SK-N-MC (cell line): ENCODE measurements around the gene BMPR1A.
A peak's percentile ranks its signal among the peaks of the same experiment; 100 is the strongest.

Source experiments
- DNase-seq: peaks from one replicate; pipeline ENCODE4 v3.0.0-alpha.2; 2011; ENCODE audit warnings: low read depth, low spot score
- H3K27ac ChIP-seq: fragments of 200-600 bp; sonication (generic); 2 replicates; pipeline ENCODE4 v1.5.1; 2016; ENCODE audit warnings: mixed run types
- H3K36me3 ChIP-seq: fragments of 200-600 bp; sonication (generic); 2 replicates; pipeline ENCODE4 v1.6.1; 2017; ENCODE audit warnings: antibody characterized with exemption, low read length, mixed read lengths; ENCODE audit not compliant: insufficient read depth
- H3K4me3 ChIP-seq: fragments of 200-600 bp; sonication (generic); 2 replicates; pipeline ENCODE4 v1.5.1; 2016
- H3K9ac ChIP-seq: fragments of 200-600 bp; sonication (generic); 2 replicates; pipeline ENCODE4 v1.8.0; 2017; ENCODE audit warnings: mixed run types, mixed read lengths; ENCODE audit not compliant: insufficient read length
- H3K9me3 ChIP-seq: fragments of 200-600 bp; sonication (generic); 2 replicates; pipeline ENCODE4 v1.6.1; 2017; ENCODE audit warnings: low read depth, mild to moderate bottlenecking, antibody characterized with exemption, low read length, moderate library complexity, mixed read lengths
- EZH2 ChIP-seq: fragments of 200-600 bp; sonication (generic); IDR thresholded peaks from one replicate; pipeline ENCODE4 v1.6.1; 2017; ENCODE audit warnings: antibody characterized with exemption
- FOXP2 ChIP-seq: optimal IDR thresholded peaks from 2 replicates; pipeline ENCODE3; 2011; ENCODE audit warnings: mild to moderate bottlenecking, moderate library complexity; ENCODE audit not compliant: insufficient read depth; ENCODE audit errors: extremely low read length, control extremely low read depth
- POLR2AphosphoS5 ChIP-seq: IDR thresholded peaks from 2 replicates; pipeline ENCODE4 v1.6.1; 2012; ENCODE audit warnings: mild to moderate bottlenecking, low read depth, low read length, borderline replicate concordance

The BMPR1A gene

GRCh38 chr10:86753051-86753450 is 3.4 kb upstream of the BMPR1A start:
- Histone ChIP-seq H3K9ac (no peak overlapping the region), H3K9me3 (no peaks in the 10 kb centered on the region), H3K27ac (no peak overlapping the region), H3K36me3 (no peaks in the 10 kb centered on the region), H3K4me3 (no peak overlapping the region)
- TF ChIP-seq FOXP2 (no peak), POLR2AphosphoS5 (no peak), EZH2 (no peak)
- no peak for DNase-seq

DNA sequence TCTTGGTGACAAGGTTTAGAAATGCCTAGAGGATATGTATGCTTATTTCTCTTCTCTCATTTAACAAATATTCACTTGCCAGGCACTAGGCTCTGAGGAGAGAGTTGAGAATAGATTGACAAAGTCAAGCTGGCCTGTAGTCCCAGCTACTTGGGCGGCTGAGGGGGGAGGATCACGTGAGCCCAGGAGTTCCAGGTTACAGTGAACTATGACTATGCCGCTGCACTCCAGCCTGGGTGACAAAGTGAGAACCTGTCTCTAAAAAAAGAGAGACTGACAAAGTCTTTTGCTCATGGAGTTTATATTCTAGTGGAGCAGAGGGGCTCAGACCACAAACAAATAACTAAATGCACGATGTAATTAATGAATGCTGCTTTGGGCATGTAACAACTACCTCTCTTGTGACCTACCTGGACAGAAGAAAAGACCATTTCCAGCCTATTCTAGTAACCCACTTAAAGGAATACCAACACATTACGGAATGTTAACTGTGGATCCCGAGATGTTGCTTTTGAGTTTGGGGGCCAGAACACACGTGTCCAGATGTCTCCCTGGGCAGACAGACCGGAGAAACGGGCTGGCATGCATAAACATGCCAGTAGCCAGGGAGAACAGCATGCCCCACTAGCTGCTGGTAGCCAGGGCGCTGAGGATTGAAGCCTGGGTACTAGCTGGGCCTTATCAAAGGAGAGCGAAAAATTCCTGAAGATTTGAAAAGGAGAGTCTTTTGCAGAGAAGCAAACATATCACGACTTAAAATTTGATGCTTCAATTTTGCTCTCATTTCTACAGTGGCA is 2.6 kb upstream of the BMPR1A start:
- H3K27ac ChIP-seq = no peak overlapping the region
- DNase-seq = no peak
- H3K9me3 ChIP-seq = no peaks in the 10 kb centered on the region
- no peak overlapping the region for H3K4me3 ChIP-seq
- no peak for TF ChIP-seq EZH2
- TF ChIP-seq FOXP2 = no peak
- TF ChIP-seq POLR2AphosphoS5 = no peak
- H3K9ac ChIP-seq = no peak overlapping the region
- no peaks in the 10 kb centered on the region for H3K36me3 ChIP-seq

DNA sequence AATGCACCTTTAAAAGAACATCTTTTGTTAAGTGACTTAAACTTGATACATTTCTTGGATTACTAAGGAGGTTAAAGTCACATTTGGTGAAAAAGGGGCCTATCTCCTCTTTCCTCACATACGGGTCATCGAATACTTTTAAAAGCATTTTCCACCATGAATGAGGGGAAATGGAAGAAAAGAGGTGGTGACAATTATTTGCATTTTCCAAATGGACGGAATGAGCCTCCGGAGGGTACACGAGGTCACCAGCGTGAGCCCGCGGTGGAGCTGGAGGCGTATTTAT is 1.0 kb upstream of the BMPR1A start:
- Histone ChIP-seq H3K9me3 (no peaks in the 10 kb centered on the region), H3K9ac (peak overlapping the region; percentile 84), H3K4me3 (peak overlapping the region; percentile 85), H3K27ac (no peak overlapping the region), H3K36me3 (no peaks in the 10 kb centered on the region)
- no peak for DNase-seq
- TF ChIP-seq EZH2 (no peak), POLR2AphosphoS5 (no peak), FOXP2 (no peak)

- TF ChIP-seq FOXP2 (no peak), POLR2AphosphoS5 (peak; percentile 13; the same call in 1 of the 2 replicates), EZH2 (no peak)
- no peak for DNase-seq
- no peaks in the 10 kb centered on the region for H3K9me3 ChIP-seq
- H3K4me3 ChIP-seq = peak overlapping the region; percentile 85
- peak overlapping the region; percentile 84 for H3K9ac ChIP-seq
- H3K36me3 ChIP-seq = no peaks in the 10 kb centered on the region
- peak overlapping the region; percentile 73; the same call in 1 of the 2 replicates for H3K27ac ChIP-seq
Observed at GRCh38 chr10:86755740-86756510, 494 bp upstream of the BMPR1A start.

DNA sequence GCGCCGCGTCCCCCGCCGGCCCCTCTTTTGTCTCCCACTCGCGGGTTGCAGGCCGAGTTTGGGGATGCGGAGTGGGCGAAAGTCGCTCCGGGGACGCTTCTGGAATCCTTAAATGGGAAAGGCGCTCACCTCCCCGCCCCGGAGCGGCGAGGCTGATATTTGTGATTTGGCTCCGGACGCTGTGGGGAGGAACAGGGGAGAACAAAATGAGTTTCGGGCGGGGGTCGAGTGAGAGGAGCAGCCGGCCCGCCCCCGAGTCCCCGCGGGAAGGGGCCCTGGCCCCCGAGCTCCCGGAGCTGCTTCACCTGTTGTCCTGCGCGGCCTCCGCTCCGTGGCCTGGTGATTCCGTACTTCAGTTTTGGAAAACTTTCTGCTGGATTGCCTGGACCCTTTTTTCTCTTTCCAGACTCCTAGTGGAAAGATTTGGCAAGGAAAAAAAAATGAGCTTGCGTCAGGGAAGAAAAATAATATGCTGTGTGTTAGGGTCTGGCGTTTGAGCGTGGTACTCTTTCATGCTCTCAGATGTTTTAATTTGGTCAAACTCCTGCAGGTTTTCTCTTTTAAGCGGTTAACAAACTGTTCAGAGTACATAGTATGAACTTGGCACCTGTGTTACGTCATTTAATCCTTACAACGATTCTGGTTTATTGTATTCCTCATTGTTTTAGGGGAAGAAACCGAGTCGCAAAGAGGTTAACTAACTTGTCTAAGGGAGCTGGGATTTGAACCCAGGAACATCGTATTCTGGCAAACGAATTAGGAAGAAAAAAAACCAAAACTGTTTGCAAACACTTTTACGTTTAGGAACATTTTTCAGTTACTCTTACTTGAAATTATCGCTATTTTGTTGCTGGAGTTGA is 924 bp downstream of the BMPR1A start:
- Histone ChIP-seq H3K36me3 (no peaks in the 10 kb centered on the region), H3K9me3 (no peaks in the 10 kb centered on the region), H3K9ac (peak overlapping the region; percentile 84), H3K4me3 (peak overlapping the region; percentile 88), H3K27ac (peak overlapping the region; percentile 89)
- TF ChIP-seq EZH2 (no peak), POLR2AphosphoS5 (no peak), FOXP2 (no peak)
- DNase-seq = no peak

DNA sequence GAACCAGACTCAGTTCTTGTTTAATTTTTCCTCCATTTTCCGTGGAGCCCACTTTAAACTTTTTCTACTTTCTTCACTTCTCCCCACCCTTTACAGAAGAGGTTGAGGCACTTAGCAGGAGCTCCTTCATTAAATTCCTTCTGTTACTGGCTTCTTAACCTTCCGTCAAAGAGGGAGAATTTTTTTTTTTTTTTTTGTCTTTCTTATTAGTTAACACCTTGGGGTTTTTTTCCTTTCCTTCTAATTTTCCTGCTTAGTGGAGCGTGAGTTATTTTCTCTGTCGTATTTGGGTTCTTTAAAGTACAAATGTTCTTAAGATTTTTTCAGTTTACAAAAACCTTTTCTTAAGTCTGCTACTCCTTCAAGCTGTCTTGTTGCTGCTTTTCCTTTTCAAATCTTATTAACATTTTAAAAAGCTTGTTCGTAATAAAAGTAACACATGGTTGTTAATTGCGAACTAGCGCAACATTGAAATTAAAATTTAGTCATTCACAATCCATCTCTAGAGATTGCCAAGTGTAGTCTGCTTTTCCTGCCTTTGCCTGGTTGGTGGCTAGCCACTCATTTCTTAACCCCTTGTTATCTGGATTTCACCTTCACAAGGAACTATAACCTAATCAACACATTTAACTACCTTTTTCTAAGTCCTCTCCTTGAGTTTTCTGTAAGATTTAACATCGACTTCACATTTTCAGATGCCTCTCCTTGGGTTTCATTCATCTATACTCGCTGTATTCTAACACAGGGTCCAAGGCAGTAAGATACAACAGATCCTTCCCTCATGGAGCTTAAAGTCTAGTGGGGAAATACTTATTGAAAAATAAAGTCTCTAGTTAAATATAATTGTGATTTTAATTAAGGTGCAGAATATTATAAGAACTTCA is 2.0 kb downstream of the BMPR1A start:
- H3K4me3 ChIP-seq = peak overlapping the region; percentile 88
- no peak for DNase-seq
- no peak for TF ChIP-seq POLR2AphosphoS5
- TF ChIP-seq FOXP2 = no peak
- TF ChIP-seq EZH2 = no peak
- H3K36me3 ChIP-seq = no peaks in the 10 kb centered on the region
- no peaks in the 10 kb centered on the region for H3K9me3 ChIP-seq
- peak overlapping the region; percentile 84 for H3K9ac ChIP-seq
- peak overlapping the region; percentile 89 for H3K27ac ChIP-seq

DNA sequence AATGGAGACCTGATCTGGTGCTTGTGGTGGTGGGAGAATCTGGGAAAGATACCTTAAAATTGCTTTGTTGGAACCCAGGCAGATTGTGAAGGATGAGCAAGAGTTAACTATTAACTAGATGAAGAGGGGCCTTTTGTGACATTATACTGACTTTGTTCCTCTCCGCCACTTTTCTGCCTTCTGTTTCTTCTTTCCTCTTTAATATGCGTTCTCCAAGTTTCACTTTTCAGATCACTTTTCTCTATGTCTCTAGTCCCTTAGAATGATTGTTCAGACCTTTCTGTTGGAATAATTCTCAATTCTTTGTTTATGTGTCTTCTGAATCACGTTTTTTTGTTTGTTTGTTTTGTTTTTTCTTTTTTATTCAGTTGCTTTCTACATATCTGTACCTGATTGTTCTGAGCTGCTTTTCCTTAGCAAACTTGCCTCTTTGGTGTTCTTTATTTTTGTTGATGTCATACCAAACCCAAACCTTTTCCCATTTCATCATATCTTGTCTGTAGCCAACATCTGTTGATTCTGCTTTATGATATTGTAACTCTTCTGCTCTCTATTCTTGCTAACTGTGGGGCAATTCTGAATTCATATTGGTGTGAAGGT is 2.8 kb downstream of the BMPR1A start:
- Histone ChIP-seq H3K36me3 (no peaks in the 10 kb centered on the region), H3K4me3 (peak overlapping the region; percentile 88)
- DNase-seq = no peak

More for the DNA sequence above, 2.8 kb downstream of the BMPR1A start:
- no peak for TF ChIP-seq FOXP2
- no peak for TF ChIP-seq POLR2AphosphoS5
- no peak for TF ChIP-seq EZH2
- H3K9me3 ChIP-seq = no peaks in the 10 kb centered on the region
- H3K27ac ChIP-seq = peak overlapping the region; percentile 57
- peak overlapping the region; percentile 57 for H3K9ac ChIP-seq
